HEK293 (cell line): ENCODE data around the gene SLC2A8.

Experiments
- CTCF ChIA-PET: fragments of 350-600 bp; formaldehyde crosslinking; extraction: SDS; loops from one replicate; lab custom pipeline; 2021; ENCODE audit warnings: antibody characterized with exemption; lab: Yijun Ruan, JAX
- POLR2A ChIA-PET: fragments of 300-600 bp; formaldehyde crosslinking; extraction: SDS; loops from one replicate; lab custom pipeline; 2020; ENCODE audit warnings: antibody characterized with exemption, inconsistent platforms; lab: Yijun Ruan, JAX
- H3K27ac ChIP-seq: fragments of 200-500 bp; sonication (Bioruptor generic); 2 replicates; pipeline ENCODE4 v1.5.1; 2014; ENCODE audit warnings: low read depth, low read length, control low read depth, inconsistent platforms; ENCODE audit errors: extremely low read depth
- H3K36me3 ChIP-seq, 2 experiments: fragments of 200-500 bp in 1 of 2; sonication (Bioruptor generic) in 1 of 2; 1 replicate in 1 of 2; 2 replicates in 1 of 2; pipeline ENCODE4 v1.5.1; 2014 to 2017; ENCODE audit warnings: inconsistent platforms in 2 of 2, low read length in 2 of 2; ENCODE audit not compliant: control insufficient read depth in 2 of 2, insufficient read depth in 1 of 2
- H3K4me1 ChIP-seq: fragments of 200-500 bp; sonication (Bioruptor generic); 2 replicates; pipeline ENCODE4 v1.5.1; 2014; ENCODE audit warnings: mild to moderate bottlenecking, low read length, inconsistent platforms; ENCODE audit not compliant: control insufficient read depth, insufficient read depth
- H3K4me3 ChIP-seq: 2 replicates; pipeline ENCODE4 v1.5.1; 2011; ENCODE audit warnings: low read depth, mild to moderate bottlenecking, control low read depth, low read length, moderate library complexity
- H3K9me3 ChIP-seq: fragments of 200-500 bp; sonication (Bioruptor generic); 2 replicates; pipeline ENCODE4 v1.5.1; 2014; ENCODE audit warnings: low read depth, low read length, inconsistent platforms; ENCODE audit not compliant: control insufficient read depth, insufficient read depth
- EGR2 ChIP-seq: fragments of 450-650 bp; formaldehyde crosslinking; IDR thresholded peaks from 2 replicates; pipeline ENCODE4 v1.5.1; 2016; ENCODE audit warnings: low read depth, missing biosample characterization, missing genetic modification characterization
- KLF1 ChIP-seq: fragments of 450-650 bp; formaldehyde crosslinking; IDR thresholded peaks from 2 replicates; pipeline ENCODE4 v1.5.1; 2016; ENCODE audit warnings: missing biosample characterization, missing genetic modification characterization
- KLF7 ChIP-seq: fragments of 450-650 bp; formaldehyde crosslinking; IDR thresholded peaks from 2 replicates; pipeline ENCODE4 v1.5.1; 2016; ENCODE audit warnings: missing biosample characterization, missing genetic modification characterization, borderline replicate concordance
- ZNF10 ChIP-seq: fragments of 450-650 bp; formaldehyde crosslinking; IDR thresholded peaks from 2 replicates; pipeline ENCODE4 v1.5.1; 2017; ENCODE audit warnings: missing biosample characterization, missing genetic modification characterization
- ZNF155 ChIP-seq: fragments of 450-650 bp; formaldehyde crosslinking; IDR thresholded peaks from 2 replicates; pipeline ENCODE4 v1.5.1; 2016; ENCODE audit warnings: missing biosample characterization, missing genetic modification characterization
- ZNF202 ChIP-seq: fragments of 450-650 bp; formaldehyde crosslinking; IDR thresholded peaks from 2 replicates; pipeline ENCODE4 v1.5.1; 2016; ENCODE audit warnings: missing biosample characterization, missing genetic modification characterization, borderline replicate concordance
- ZNF266 ChIP-seq: fragments of 450-650 bp; formaldehyde crosslinking; IDR thresholded peaks from 2 replicates; pipeline ENCODE4 v1.5.1; 2016; ENCODE audit warnings: missing biosample characterization, missing genetic modification characterization, low read depth
- ZNF292 ChIP-seq: fragments of 450-650 bp; formaldehyde crosslinking; IDR thresholded peaks from 2 replicates; pipeline ENCODE4 v1.5.1; 2016; ENCODE audit warnings: low read depth, missing biosample characterization, missing genetic modification characterization, borderline replicate concordance
- ZNF311 ChIP-seq: fragments of 450-650 bp; formaldehyde crosslinking; IDR thresholded peaks from 2 replicates; pipeline ENCODE4 v1.5.1; 2017; ENCODE audit warnings: missing biosample characterization, missing genetic modification characterization, borderline replicate concordance
- ZNF366 ChIP-seq: fragments of 450-650 bp; formaldehyde crosslinking; conservative IDR thresholded peaks from 2 replicates; pipeline ENCODE4 v1.5.1; 2016; ENCODE audit warnings: missing biosample characterization, missing genetic modification characterization
- ZNF391 ChIP-seq: fragments of 450-650 bp; formaldehyde crosslinking; IDR thresholded peaks from 2 replicates; pipeline ENCODE4 v1.5.1; 2016; ENCODE audit warnings: low read depth, missing biosample characterization, missing genetic modification characterization, borderline replicate concordance
- ZNF544 ChIP-seq: fragments of 450-650 bp; formaldehyde crosslinking; IDR thresholded peaks from 2 replicates; pipeline ENCODE4 v1.5.0; 2017; ENCODE audit warnings: missing biosample characterization, missing genetic modification characterization
- ZNF600 ChIP-seq: fragments of 450-650 bp; formaldehyde crosslinking; IDR thresholded peaks from 2 replicates; pipeline ENCODE4 v1.5.1; 2016; ENCODE audit warnings: missing biosample characterization, missing genetic modification characterization
- ZNF664 ChIP-seq: fragments of 450-650 bp; formaldehyde crosslinking; IDR thresholded peaks from 2 replicates; pipeline ENCODE4 v1.5.1; 2016; ENCODE audit warnings: missing biosample characterization, missing genetic modification characterization
- ZNF768 ChIP-seq: fragments of 450-650 bp; formaldehyde crosslinking; IDR thresholded peaks from 2 replicates; pipeline ENCODE4 v1.5.1; 2018; ENCODE audit warnings: missing biosample characterization, mild to moderate bottlenecking, missing genetic modification characterization
- TF ChIP-seq, protein P1 (sequence below): fragments of 450-650 bp; formaldehyde crosslinking; IDR thresholded peaks from 2 replicates; pipeline ENCODE4 v1.5.1; 2016; ENCODE audit warnings: missing biosample characterization, missing genetic modification characterization

SLC2A8 gene

DNA sequence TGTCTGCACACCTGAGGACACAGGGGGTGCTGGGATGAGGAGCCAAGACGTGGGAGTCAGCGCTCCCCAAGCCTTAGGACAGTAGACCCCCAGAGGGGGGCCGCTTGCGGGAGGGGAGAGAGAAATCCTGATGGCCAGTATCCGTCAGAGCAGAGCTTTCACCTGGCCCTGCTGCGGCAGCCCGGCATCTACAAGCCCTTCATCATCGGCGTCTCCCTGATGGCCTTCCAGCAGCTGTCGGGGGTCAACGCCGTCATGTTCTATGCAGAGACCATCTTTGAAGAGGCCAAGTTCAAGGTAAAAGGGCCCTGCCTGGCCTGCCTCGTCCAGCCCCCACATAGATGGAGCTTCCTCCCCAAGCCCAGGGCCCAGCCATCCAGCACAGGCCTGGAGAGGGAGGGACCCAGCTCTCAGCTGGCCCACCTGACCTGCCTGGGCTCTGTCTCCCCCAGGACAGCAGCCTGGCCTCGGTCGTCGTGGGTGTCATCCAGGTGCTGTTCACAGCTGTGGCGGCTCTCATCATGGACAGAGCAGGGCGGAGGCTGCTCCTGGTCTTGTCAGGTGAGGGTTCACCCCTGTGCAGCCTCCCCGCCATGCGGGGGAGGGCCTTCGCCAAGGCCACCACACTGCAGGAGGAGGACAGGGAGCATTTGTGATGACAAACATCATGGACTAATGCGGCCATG lies 6.7 kb downstream of the SLC2A8 start:
- no peaks in the 10 kb centered on the region for H3K9me3 ChIP-seq
- POLR2A ChIA-PET = interaction anchor here (1.0 kb wide), 1 partner anchor 179 kb away, joined by 4 read pairs; no protein-coding TSS in a partner anchor
- no peak overlapping the region for H3K27ac ChIP-seq

GRCh38 chr9:127404631-127405030 lies 7.7 kb downstream of the SLC2A8 start:
- Histone ChIP-seq H3K4me3 (no peak overlapping the region), H3K36me3 (peaks cover 0 to 58% of the 10 kb centered on the region in 2 experiments; a peak in 1 of 3 replicates), H3K9me3 (no peaks in the 10 kb centered on the region), H3K4me1 (no peaks in the 10 kb centered on the region), H3K27ac (no peak overlapping the region)
- TF ChIP-seq ZNF10 (no peak), ZNF266 (tag by site-specific recombination) (no peak), ZNF544 (no peak), ZNF664 (tag by site-specific recombination) (no peak), ZNF292 (no peak), KLF1 (tag by site-specific recombination) (0 out of 2 replicates have a peak, but pooled peaks have one; percentile 10), ZNF202 (tag by site-specific recombination) (no peak), ZNF600 (no peak)
- CTCF ChIA-PET = no interaction called here
- POLR2A ChIA-PET = no interaction called here

More for the DNA sequence above, 6.7 kb downstream of the SLC2A8 start:
- CTCF ChIA-PET = interaction anchor here (0.6 to 1.0 kb wide), 3 partner anchors 10 to 139 kb away, joined by 3 to 5 read pairs (median 4); no protein-coding TSS in a partner anchor
- no peak overlapping the region for H3K4me3 ChIP-seq
- TF ChIP-seq ZNF311 (tag by site-specific recombination) (no peak), EGR2 (tag by site-specific recombination) (no peak), ZNF155 (tag by site-specific recombination) (no peak), ZNF391 (tag by site-specific recombination) (no peak), ZNF366 (tag by site-specific recombination) (no peak)
- TF ChIP-seq, protein P1, sequence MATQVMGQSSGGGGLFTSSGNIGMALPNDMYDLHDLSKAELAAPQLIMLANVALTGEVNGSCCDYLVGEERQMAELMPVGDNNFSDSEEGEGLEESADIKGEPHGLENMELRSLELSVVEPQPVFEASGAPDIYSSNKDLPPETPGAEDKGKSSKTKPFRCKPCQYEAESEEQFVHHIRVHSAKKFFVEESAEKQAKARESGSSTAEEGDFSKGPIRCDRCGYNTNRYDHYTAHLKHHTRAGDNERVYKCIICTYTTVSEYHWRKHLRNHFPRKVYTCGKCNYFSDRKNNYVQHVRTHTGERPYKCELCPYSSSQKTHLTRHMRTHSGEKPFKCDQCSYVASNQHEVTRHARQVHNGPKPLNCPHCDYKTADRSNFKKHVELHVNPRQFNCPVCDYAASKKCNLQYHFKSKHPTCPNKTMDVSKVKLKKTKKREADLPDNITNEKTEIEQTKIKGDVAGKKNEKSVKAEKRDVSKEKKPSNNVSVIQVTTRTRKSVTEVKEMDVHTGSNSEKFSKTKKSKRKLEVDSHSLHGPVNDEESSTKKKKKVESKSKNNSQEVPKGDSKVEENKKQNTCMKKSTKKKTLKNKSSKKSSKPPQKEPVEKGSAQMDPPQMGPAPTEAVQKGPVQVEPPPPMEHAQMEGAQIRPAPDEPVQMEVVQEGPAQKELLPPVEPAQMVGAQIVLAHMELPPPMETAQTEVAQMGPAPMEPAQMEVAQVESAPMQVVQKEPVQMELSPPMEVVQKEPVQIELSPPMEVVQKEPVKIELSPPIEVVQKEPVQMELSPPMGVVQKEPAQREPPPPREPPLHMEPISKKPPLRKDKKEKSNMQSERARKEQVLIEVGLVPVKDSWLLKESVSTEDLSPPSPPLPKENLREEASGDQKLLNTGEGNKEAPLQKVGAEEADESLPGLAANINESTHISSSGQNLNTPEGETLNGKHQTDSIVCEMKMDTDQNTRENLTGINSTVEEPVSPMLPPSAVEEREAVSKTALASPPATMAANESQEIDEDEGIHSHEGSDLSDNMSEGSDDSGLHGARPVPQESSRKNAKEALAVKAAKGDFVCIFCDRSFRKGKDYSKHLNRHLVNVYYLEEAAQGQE = no peak
- no peaks in the 10 kb centered on the region for H3K4me1 ChIP-seq
- H3K36me3 ChIP-seq = peaks cover 0 to 58% of the 10 kb centered on the region in 2 experiments; a peak in 1 of 3 replicates

DNA sequence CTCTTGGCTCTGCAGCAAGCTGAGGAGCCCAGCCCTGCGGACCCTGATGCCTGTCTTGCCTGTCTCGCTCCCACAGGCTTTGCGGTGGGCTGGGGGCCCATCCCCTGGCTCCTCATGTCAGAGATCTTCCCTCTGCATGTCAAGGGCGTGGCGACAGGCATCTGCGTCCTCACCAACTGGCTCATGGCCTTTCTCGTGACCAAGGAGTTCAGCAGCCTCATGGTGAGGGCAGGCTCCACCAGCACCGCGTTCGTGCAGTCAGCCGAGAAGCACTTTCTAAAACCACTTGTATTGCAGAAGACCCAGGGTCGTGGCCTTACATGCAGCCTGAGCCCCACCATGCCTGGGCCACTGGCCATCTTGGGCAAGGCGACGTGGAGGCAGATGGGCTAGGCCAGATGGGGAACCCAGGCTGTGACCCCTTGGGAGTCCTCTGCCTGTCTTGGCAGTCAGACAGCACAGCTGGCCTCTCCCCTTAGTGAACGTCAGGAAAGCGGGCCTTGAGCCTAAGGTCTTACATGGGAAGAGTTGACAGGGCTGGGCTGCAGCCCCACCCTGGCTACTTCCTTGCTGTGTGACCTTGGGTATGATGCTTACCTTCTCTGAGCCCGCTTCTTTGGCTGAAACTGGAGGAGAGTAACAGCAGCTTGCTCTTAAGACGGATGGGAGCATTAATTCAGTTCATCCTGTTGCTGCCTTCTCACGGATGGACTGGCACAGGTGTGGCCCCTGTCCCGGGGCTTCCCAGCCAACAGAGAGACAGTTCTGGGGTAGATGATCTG lies 8.6 kb downstream of the SLC2A8 start:
- Histone ChIP-seq H3K4me1 (no peaks in the 10 kb centered on the region), H3K36me3 (peaks cover 0 to 49% of the 10 kb centered on the region in 2 experiments; a peak in 1 of 3 replicates), H3K4me3 (no peak overlapping the region), H3K9me3 (no peaks in the 10 kb centered on the region), H3K27ac (no peak overlapping the region)
- TF ChIP-seq ZNF768 (tag by site-specific recombination) (peak; percentile 70; the same call in 1 of the 2 replicates), KLF7 (tag by site-specific recombination) (no peak)
- ChIA-PET CTCF (no interaction called here), POLR2A (interaction anchor here (3.8 kb wide), 1 partner anchor 9 kb away, joined by 18 read pairs; the partner anchor contains the start of gene SLC2A8)
